Measurements from ENCODE around the gene PERP.
"Not testable (repeated sequence)": the region's sequence is repeated elsewhere in the genome, so short reads cannot be mapped to it uniquely, and the experiment has no call there.

The PERP gene

DNA sequence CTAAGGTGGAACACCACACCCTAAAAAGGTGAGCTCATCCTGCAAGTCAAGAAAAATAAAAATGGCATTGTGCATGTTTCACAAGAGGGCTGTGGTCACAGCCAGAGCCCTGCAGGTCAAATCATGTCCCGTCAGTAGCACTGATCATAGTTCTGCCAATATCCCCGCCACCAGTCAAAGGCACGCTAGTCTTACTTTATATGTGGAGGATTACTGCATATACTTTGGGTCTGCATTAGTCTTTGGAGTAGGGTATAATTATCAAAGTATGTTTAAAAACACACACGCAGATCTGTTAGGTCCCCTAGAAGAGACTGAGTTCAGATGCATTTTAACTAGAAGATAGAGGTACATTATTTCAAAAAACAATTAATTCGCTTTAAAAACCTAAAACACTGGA, 1.8 kb downstream of the PERP start:
- DNase-seq (ENCODE audit: low read depth in 2 of 2) = no peak

DNA sequence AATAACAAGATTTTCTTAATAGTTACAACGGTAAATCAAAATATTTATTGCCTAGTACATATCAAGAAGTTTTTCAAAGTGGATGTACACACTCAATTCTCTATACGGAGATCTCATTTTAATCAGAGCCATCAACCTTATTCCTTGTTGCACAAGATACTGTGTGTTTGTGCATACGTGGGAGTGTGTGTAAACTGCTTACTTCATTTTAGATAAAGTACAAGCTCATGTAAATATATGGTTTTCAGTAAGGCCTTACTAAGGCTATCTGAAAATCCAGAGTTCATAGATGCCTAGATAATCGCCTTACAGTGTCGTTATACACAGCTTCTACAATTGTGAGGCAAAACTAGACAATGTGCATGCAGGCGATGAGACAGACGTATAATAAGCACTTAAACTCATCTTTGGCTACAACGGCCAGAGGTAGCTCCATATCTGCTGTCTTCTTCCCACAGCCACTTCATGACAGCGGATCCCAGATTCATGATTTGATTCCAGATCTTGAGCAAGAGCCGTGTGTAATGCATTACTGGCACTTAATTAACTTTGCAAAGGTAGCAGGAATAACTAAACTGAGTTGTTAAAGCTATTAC, 2.5 kb downstream of the PERP start:
- DNase-seq (ENCODE audit: low read depth in 2 of 2) = no peak

DNA sequence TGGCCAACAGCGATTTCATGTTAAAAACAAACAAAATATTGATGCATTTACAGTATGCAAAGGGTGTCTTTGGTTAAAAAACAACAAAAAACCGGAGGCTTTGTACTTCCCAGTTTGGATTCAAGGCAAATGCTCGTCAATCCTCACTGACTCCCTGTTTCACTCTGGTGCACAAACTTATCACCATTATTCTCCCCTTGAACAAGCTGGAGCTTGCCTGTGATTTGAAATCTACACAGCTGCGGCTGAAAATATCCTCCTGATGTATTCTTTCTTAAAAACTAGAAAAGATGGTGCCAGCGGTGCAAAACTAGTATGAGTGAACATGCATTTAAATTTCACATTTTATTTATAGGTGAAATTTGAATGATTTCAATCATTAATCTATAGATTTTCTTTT, 3.3 kb downstream of the PERP start:
- DNase-seq (ENCODE audit: low read depth in 2 of 2) = no peak

DNA sequence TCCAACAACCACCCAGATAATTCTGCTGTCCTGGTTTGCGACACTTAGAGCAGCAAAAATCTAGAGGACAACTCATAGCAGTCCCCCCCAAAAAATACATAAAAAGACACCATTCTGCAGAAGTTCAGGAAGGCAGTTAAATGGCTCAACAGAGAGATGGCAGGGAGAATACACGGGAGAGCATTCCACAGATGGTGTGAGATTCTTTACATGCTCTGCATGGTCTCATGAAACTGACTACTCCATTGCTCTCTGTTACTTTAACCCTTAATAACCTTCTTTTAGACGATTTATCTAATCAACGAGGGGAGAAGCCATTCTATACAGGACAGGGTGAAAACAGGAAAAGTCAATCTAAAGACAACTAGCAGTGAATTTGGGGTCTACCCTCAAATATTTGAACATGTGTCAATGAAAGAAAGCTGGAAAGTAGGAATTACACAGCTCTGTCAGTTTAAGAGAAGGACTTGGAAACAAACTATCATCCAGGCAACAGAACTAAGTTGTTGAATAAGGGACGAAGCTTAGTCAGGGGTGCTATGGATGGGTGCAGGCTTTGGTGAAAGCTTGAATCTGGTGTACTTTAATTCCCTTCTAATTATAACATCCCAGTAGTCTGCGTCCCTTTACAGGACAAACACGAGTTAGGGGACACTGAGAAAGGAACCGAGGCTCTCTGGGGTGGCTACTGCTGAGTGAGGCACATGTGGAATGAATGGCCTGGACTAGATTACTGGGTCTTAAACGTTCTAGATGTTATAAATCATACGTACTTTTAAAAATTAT, 5.1 kb downstream of the PERP start:
- DNase-seq (ENCODE audit: low read depth in 2 of 2) = no peak

DNA sequence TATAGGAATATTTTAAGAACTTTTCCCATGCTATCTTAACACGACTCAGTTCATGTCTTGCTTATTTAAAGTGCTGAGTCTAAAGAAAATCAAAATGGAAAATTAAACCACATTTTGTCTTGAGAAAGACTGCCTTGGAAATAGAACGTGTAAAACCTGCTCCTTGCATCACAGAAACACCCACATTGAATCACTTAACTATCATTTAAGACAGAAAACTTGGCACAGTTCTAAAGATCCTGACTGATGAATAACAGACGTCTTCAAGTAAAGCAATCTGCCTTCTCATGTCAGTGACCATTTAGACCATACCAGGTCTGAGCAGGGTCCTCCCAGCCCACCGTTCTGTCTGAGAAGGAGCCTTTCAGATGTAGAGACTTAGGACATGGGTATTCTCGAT, 7.4 kb downstream of the PERP start:
- no peak for DNase-seq (ENCODE audit: low read depth in 2 of 2)

DNA sequence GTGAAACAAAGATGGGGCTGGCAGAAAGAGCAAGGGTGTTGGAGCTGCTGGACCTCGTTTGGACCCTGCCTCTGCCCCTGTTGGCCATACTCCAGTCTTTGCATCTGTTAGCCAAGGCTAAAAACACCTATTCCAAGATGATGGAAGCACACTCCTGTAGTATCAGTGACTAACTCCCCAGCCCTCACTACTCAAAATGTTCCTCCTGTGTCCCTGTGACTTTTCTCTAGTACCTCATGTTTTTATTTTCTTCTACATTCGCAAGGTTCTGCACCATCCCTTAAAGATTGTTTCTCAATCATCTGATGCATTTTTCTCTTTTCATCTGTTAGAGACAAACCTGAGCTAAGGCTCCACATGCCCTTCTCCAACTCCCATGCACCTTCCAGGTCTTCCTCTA, 8.9 kb downstream of the PERP start:
- no peak for DNase-seq (ENCODE audit: low read depth in 2 of 2)

DNA sequence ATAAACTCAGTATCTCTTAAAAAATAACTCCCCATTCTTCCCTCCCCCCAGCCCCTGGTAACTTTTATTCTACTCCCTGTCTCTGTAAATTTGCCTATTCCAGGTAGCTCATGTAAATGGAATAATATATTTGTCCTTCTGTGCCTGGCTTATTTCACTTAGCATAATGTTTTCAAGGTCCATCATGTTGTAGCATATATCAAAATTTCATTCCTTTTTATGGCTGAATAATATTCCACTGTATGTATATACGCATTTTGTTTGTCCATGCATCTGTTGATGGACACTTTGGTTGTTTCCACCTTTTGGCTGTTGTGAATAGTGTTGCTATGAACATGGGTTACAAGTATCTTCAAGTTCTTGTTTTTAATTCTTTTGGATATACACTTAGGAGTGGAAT, 13.0 kb downstream of the PERP start:
- no peak for DNase-seq (ENCODE audit: low read depth in 2 of 2)

DNA sequence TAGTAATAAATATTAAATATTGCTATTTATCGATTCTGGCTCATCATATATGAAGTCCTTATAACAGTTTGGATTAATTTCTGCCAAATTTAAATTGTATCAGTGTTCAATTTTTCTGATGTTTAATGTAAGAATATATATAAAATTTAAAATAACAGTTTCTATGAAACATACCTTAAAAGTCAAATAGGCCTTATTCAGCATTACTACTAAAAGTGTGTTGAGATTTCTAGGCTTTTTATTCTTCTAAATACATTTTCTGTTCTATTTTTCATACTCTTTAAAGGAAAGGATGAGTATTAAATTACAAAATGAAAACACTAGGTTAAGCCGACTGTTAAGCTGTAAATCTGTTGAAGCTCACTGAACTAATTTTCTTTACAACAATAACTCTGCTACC, 13.6 kb downstream of the PERP start:
- no peak for DNase-seq (ENCODE audit: low read depth in 2 of 2)

DNA sequence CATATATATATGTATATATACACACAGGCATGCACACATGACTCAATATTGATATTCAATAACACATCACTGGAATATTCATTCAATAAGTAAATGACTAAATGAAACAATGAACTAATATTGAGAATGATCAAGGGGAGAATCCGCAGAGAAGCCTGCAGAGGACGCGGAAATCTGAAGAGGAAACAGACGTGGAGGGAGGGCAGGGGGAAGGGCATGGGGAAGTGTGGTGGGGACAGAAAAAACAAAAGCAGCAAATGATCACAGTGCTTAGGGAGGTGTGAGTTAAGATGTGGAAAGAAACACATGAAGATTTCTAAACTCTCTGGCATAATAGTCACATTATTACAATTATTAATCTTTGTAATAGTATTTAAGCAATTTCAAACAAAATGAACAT, 14.5 kb downstream of the PERP start:
- no peak for DNase-seq (ENCODE audit: low read depth in 2 of 2)

DNA sequence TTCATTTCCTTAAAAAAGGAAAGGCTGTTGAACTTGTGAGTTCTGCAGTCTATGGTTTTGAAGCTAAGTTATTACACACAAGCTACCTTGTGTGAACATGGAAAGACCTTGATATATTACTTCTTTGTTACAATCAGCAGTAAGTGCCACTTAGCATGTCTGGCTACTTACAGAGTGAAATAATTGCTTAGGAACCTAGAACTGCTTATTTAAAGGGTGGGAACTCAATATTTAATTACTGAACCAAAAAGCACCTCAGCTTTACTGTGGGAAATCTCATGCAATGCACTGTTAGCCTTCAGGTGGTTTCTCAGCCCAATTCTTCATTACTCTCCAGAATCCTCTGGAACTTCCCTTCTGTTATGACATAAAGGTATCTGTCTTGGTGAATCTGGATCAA, 17.9 kb downstream of the PERP start:
- no peak for DNase-seq (ENCODE audit: low read depth in 2 of 2)

DNA sequence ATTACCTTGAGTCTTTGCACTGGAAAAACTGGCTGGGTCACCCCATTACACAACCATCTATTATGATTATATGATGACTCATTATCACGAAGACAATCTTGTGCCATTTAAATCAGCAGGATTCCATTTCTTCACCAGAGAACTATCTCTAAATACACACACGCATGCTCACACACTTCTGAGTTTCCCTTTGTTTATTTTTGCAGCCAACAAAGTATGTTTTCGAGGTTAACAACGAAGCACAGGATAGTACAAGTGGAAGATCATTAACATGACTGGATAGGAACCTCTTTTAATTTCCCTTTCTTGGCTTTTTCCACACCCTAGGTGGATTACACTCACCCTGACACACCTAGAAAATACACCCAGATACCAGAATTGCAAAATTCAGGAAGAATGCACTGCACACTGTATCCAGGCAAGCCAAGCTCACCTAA, 18.9 kb downstream of the PERP start:
- no peak for DNase-seq (ENCODE audit: low read depth in 2 of 2)

DNA sequence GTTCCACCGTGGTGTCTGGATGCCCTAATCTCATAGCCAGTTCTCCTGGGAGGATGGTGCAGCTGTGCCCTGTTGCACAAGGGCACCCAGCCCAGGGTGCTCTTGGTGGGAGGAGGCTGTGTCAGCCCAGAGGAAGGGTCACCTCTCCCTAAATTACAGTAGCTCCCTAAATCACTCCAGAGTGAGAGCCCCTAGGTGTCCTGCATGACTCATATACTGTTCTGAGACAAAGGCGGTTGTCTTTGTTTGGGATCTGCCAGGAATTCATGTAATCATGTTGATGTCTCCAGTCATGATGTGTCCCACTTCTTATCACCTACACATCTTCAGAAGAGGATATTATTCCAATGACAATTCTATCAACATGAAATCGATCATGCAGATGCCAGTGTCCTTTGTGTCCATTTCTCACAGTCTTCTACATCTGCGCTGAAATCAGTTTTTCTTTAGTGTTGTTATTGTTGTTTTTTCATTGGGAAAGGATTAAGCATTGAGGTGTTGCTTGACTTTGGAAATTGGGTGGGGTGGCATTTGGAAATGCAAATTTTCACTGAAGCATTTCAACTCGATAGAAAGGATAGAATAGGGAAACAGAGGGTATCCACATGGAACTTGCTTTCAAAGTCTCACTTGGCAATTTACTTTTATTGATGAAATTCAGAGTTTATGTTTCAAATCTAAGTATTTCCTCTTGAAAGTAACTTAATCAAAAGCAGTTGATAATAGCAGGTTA, 19.5 kb downstream of the PERP start:
- no peak for DNase-seq (ENCODE audit: low read depth in 2 of 2)

DNA sequence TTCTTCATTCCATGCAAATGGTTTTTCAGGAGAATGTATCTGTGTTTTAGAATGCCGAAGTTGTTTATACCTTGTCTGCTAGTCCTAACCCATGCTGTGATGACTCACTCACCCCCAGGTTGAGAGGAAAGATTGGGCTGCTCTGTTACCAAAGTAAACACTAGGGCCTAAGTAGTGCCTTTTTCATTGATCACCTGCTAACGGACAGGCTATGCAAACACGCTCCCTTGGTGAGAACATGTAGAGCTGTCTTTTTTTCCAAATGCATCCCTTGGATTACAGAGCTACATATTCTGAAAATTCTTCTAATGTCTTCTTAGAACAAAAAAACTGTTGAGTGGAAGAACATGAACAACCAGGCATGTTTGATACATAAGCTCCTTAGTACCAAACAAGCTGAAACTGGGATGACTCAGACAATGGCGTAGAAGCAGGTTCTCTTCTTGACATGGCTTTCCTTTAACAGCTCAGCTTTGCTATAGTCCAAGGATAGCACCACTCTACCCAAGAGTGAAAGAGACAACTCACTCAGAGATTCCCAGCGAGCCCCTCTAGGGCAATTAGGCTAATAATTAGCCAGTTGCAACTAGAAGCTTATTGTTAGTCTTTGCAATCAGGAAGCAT, 20.5 kb downstream of the PERP start:
- no peak for DNase-seq (ENCODE audit: low read depth in 2 of 2)

DNA sequence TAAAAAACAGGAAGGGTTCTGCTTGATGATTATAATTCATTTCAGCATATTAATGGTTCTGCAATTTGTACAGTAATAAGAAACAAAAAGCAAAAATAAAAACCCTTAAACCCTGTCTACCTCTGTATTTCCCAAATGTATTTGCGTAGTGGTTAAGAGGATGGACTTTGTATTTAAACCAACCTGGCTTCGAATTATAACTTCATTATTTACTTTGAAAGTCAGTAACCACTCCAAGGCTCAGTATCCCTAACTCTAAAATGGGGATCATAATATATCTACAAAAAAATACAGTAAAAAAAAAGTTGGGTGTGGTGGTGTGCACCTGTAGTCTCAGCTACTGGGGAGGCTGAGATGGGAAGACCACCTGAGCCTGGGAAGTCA, 21.4 kb downstream of the PERP start:
- no peak for DNase-seq (ENCODE audit: low read depth in 2 of 2)

DNA sequence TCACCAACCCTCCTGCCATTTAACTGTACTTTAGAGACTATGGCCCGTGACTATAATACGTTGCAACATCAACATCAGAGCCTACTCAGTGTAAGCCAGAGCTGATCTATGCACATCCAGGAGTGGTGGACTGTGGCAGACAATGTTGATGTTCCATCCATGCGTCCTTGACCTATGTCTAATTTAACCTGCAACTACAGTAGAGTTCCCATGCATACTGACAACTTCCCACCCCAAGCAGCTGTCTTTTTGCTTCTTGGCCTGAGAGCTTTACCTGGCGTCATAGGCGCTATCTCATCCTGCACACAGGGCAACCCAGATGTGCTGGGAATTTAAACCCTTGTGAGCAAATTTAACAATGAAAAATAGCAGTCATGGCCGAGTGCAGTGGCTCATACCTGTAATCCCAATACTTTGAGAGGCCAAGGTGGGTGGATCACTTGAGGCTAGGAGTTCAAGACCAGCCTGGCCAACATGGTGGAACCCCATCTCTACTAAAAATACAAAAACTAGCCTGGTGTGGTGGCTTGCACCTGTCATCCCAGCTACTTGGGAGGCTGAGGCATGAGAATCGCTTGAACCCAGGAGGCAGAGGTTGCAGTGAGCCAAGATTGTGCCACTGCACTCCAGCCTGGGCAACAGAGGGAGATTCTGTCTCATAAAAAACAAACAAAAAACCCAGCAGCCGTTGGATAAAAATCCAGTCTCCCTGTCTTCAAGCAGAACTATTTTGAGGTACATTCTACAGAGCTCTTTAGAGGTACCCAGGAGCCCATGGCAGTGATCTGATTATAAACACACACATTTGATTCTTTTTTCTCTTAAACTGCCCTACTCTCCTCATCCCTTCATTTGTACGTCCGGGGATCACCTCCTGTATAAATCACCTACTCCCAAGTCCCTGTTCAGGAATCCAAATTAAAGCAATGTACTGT, 22.0 kb downstream of the PERP start:
- no peak for DNase-seq (ENCODE audit: low read depth in 2 of 2)

DNA sequence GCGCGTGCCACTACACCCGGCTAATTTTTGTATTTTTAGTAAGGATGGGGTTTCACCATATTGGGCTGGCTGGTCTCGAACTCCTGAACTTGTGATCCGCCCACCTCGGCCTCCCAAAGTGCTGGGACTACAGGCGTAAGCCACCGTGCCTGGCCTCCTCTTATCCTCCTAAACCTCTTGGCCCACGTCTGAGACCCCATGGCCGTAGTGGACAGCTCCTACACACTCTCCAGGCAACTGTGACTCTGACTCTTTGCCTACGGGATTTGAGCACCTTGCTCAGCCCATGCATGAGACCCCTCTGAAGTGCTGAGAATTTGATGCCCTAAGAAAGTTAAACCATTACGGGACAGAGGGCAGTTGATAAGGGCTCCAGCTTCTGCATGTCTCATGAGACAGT, 25.0 kb downstream of the PERP start:
- DNase-seq (ENCODE audit: low read depth in 2 of 2) = no peak

DNA sequence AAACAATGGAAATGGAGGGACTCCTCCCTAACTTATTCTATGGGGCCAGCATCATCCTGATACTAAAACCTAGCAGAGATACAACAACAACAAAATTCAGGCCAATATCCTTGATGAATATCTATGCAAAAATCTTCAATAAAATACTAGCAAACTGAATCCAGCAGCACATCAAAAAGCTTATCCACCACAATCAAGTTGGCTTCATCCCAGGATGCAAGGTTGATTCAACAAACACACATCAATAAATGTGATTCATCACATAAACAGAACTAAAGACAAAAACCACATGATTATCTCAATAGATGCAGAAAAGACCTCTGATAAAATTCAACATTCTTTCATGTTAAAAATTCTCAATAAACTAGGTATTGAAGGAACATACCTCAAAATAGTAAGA, 27.7 kb downstream of the PERP start:
- DNase-seq (ENCODE audit: low read depth in 2 of 2) = not testable (repeated sequence)

DNA sequence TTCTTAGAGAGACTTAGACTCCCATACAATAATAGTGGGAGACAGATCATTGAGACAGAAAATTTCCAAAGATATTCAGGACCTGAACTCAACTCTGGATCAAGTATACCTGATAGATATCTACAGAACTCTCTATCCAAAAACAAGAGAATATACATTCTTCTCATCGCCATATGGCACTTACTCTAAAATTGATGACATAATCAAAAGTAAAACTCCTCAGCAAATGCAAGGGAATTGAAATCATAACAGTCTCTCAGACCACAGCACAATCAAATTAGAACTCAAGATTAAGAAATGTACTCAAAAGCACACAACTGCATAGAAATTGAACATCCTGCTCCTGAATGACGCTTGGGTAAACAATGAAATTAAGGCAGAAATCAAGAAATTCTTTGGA, 28.7 kb downstream of the PERP start:
- no peak for DNase-seq (ENCODE audit: low read depth in 2 of 2)

DNA sequence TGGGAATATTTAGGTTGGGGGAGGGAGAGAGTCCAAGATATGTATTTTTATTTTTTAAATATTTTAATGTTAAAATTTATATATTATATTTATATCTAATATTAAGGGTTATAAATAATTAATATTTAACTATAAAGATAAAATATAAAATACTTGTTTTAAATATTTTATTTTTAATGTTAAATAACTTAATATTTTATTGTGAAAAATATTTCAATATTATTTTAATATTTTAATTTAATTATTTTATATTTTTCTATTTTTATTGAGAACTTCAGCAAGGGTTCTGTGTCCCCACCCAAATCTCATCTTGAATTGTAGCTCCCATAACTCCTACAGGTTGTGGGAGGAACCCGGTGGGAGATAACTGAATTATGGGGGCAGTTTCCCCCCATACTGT, 34.0 kb downstream of the PERP start:
- DNase-seq (ENCODE audit: low read depth in 2 of 2) = no peak

DNA sequence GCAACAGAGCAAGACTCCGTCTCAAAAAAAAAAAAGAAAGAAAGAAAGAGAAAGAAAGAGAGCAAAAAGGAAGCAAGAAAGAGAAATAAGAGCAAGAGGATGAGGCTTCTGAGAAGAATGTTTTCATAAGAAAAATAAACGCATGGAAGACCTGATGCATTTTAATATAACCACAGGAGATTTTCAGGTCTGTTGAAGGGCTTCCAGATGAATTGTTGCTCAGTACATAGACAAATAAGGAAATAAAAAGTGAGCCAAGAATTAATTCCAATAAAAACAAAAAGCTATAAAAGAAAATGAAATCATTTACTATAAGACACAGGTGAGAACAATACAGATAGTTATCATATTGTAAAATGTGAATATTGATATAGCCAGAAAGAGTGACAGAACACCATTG, 43.5 kb downstream of the PERP start:
- DNase-seq (ENCODE audit: low read depth in 2 of 2) = no peak

DNA sequence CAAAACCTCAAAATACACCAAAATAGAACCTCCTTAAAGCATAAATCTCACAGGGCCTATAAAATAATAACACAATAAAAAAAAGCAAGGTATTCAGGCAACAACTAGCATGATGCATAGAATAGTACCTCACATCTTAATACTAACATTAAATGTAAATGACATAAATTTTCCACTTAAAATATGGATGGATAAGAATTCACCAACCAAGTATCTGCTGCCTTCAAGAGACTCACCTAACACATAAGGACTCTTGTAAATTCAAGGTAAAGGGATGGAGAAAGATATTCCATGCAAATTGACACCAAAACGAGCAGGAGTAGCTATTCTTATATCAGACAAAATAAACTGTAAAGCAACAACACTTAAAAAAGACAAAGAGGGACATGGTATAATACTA, 52.2 kb downstream of the PERP start:
- DNase-seq (ENCODE audit: low read depth in 2 of 2) = no peak

DNA sequence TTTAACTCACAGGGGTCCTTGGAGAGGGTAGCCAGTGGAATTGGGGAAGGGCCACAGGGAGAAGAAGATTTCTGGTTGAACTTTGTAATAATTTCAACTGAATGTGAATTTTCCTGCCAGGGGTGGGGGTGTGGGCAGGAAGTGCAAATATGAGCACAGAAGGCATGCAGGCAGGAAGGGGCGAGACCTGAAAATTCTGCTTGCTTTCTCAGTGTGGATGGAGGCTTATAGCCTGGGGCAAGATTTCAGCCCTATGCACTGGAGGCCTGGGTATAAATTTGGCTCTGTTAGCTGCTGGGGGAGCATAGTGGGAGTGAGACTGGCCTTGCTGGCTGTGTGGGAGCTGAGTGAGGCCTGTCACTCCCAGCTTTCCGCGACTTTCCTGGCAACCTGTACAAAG, 54.4 kb downstream of the PERP start:
- no peak for DNase-seq (ENCODE audit: low read depth in 2 of 2)

All from stimulated activated CD8-positive, alpha-beta memory T cell treated with anti-CD3 and anti-CD28 coated beads, Interleukin-7, amount 100 ng/mL, for 1 hour (primary cell).